Activated naive CD4-positive, alpha-beta T cell treated with anti-CD3 and anti-CD28 coated beads for 36 hours (primary cell): Measurements from ENCODE around the gene TRERF1. TPM values are rescaled to one million over a fixed set of nuclear protein-coding genes. Genes with fewer than 3 reads are reported as not detected.

Experiments
- CTCF ChIA-PET: fragments of 350-600 bp; sonication (Branson Sonifier 250); formaldehyde crosslinking; loops from one replicate; lab custom pipeline; 2021; ENCODE audit warnings: antibody characterized with exemption; lab: Charles Lee
- DNase-seq: peaks from one replicate; pipeline ENCODE4 v3.0.0-alpha.2; 2020
- H3K27ac Mint-ChIP-seq: one replicate; pipeline ENCODE4 v1.8.0; 2021; ENCODE audit warnings: mild to moderate bottlenecking, mixed read lengths
- H3K27me3 Mint-ChIP-seq: one replicate; pipeline ENCODE4 v1.8.0; 2021; ENCODE audit warnings: low read depth, mixed read lengths
- H3K36me3 Mint-ChIP-seq: one replicate; pipeline ENCODE4 v1.8.0; 2021; ENCODE audit warnings: low read depth, mixed read lengths
- H3K4me1 Mint-ChIP-seq: one replicate; pipeline ENCODE4 v1.8.0; 2021; ENCODE audit warnings: low read depth, mixed read lengths
- H3K4me3 Mint-ChIP-seq: one replicate; pipeline ENCODE4 v1.8.0; 2021; ENCODE audit warnings: mild to moderate bottlenecking, moderate library complexity, mixed read lengths
- H3K9me3 Mint-ChIP-seq: one replicate; pipeline ENCODE4 v1.8.0; 2021; ENCODE audit warnings: mixed read lengths
- intact Hi-C: fragments of 100-400 bp; cut with micrococcal nuclease; formaldehyde crosslinking; loops from one replicate; pipeline ENCODE4 v1.15.1; 2023
- total RNA-seq, 2 experiments: library from RNA; stranded (reverse); gene quantifications; one replicate each; pipeline ENCODE4 v1.2.3, GENCODE V29; 2021

The TRERF1 gene
- total RNA-seq, 2 experiments from 2014 or later: 6.7 to 6.9 TPM

DNA sequence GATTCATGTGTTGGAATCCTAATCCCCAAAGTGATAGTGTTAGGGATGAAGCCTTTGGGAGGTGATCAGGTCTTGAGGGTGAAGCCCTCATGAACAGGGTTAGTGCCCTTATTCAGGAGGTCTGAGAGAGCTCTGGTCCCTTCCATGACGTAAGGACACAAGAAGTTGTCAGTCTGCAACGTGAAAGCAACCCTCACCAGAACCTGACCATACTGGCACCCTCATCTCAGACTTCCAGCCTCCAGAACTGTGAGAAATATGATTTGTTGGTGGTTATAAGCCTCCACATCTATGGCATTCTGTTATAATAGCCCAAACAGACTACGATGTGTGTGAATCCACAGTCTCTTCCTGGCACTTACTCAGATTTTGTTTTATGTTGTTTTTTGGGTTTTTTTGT lies 90.7 kb downstream of the TRERF1 start:
- intact Hi-C loops: no loop called here
- Mint-ChIP-seq H3K9me3 (no peaks in the 10 kb centered on the region), H3K4me1 (peaks cover 31% of the 10 kb centered on the region), H3K27me3 (no peaks in the 10 kb centered on the region), H3K4me3 (no peak overlapping the region), H3K36me3 (peaks cover 8% of the 10 kb centered on the region), H3K27ac (no peak overlapping the region)
- DNase-seq: no peak
- CTCF ChIA-PET: interaction anchor here (0.8 kb wide), 1 partner anchor 63 kb away, joined by 4 read pairs; no protein-coding TSS in a partner anchor

DNA sequence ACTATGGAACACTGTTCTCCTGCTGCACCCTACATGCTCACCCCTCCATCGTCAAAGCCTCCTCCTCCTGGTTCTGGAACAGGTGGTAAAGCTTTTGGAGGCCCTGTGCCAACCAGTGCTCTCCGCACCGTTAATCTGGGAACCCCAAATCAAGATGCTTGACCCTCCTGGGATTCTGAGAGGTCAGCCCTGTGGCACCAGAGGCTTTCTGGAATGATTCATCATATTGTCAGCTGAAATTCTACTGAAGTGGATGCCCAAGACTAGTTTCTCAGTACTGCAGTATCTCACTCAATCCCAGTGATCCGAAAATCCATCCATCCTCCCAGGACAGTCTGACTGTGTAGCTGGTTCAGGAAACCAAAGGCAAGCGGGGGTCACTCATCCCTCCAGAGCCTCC lies 92.7 kb downstream of the TRERF1 start:
- CTCF ChIA-PET: interaction anchor here (0.7 to 1.8 kb wide), 4 partner anchors 10 to 188 kb away, joined by 4 to 5 read pairs (median 4); no protein-coding TSS in a partner anchor
- peak overlapping the region; percentile 43 for H3K27ac Mint-ChIP-seq
- no peaks in the 10 kb centered on the region for H3K27me3 Mint-ChIP-seq
- H3K4me3 Mint-ChIP-seq: no peak overlapping the region
- H3K4me1 Mint-ChIP-seq: peaks cover 20% of the 10 kb centered on the region
- no peaks in the 10 kb centered on the region for H3K9me3 Mint-ChIP-seq
- peaks cover 9% of the 10 kb centered on the region for H3K36me3 Mint-ChIP-seq
- DNase-seq: no peak
- intact Hi-C loops: no loop called here

DNA sequence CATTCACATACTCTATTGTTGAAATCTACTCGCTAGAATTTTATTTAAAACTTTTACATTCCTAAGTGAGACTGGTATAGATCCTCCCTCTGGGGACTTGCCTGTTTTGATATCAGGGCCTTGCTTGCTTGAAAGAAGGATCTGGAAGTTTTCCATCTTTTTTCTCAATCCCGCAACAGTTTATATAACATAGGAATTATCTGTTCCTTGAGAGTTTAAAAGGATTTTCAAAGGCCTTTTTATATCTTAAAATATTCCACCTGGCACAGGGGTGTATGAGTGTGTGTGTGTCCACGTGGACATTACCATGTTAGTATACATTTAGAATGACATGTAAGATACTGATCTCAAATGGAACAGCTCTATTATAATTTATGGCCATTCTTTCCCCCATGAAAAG lies 96.3 kb downstream of the TRERF1 start:
- H3K27me3 Mint-ChIP-seq: no peaks in the 10 kb centered on the region
- no peak overlapping the region for H3K27ac Mint-ChIP-seq
- CTCF ChIA-PET: no interaction called here
- no peak for DNase-seq
- peaks cover 23% of the 10 kb centered on the region for H3K4me1 Mint-ChIP-seq
- H3K4me3 Mint-ChIP-seq: no peak overlapping the region
- H3K36me3 Mint-ChIP-seq: peaks cover 5% of the 10 kb centered on the region
- intact Hi-C loops: no loop called here
- H3K9me3 Mint-ChIP-seq: no peaks in the 10 kb centered on the region

- intact Hi-C loops: no loop called here
- Mint-ChIP-seq H3K4me1 (peaks cover 23% of the 10 kb centered on the region), H3K27me3 (no peaks in the 10 kb centered on the region), H3K36me3 (peaks cover 5% of the 10 kb centered on the region), H3K4me3 (no peak overlapping the region), H3K27ac (no peak overlapping the region), H3K9me3 (no peaks in the 10 kb centered on the region)
- CTCF ChIA-PET: no interaction called here
- DNase-seq: no peak
These were observed 97.0 kb downstream of the TRERF1 start for GRCh38 chr6:42354702-42355101.

GRCh38 chr6:42352856-42353564 lies 98.7 kb downstream of the TRERF1 start:
- H3K9me3 Mint-ChIP-seq: no peaks in the 10 kb centered on the region
- intact Hi-C loops: no loop called here
- peaks cover 5% of the 10 kb centered on the region for H3K36me3 Mint-ChIP-seq
- CTCF ChIA-PET: interaction anchor here (1.2 kb wide), 1 partner anchor 43 kb away, joined by 3 read pairs; no protein-coding TSS in a partner anchor
- no peak for DNase-seq
- no peak overlapping the region for H3K4me3 Mint-ChIP-seq
- H3K27ac Mint-ChIP-seq: no peak overlapping the region
- H3K4me1 Mint-ChIP-seq: peaks cover 11% of the 10 kb centered on the region
- H3K27me3 Mint-ChIP-seq: no peaks in the 10 kb centered on the region

- peaks cover 3% of the 10 kb centered on the region for H3K4me1 Mint-ChIP-seq
- H3K4me3 Mint-ChIP-seq: no peak overlapping the region
- no peaks in the 10 kb centered on the region for H3K9me3 Mint-ChIP-seq
- DNase-seq: no peak
- no peaks in the 10 kb centered on the region for H3K27me3 Mint-ChIP-seq
- H3K36me3 Mint-ChIP-seq: peaks cover 2% of the 10 kb centered on the region
- no peak overlapping the region for H3K27ac Mint-ChIP-seq
- intact Hi-C loops: no loop called here
- CTCF ChIA-PET: no interaction called here
These were observed 100.8 kb downstream of the TRERF1 start for GRCh38 chr6:42350911-42351310.

DNA sequence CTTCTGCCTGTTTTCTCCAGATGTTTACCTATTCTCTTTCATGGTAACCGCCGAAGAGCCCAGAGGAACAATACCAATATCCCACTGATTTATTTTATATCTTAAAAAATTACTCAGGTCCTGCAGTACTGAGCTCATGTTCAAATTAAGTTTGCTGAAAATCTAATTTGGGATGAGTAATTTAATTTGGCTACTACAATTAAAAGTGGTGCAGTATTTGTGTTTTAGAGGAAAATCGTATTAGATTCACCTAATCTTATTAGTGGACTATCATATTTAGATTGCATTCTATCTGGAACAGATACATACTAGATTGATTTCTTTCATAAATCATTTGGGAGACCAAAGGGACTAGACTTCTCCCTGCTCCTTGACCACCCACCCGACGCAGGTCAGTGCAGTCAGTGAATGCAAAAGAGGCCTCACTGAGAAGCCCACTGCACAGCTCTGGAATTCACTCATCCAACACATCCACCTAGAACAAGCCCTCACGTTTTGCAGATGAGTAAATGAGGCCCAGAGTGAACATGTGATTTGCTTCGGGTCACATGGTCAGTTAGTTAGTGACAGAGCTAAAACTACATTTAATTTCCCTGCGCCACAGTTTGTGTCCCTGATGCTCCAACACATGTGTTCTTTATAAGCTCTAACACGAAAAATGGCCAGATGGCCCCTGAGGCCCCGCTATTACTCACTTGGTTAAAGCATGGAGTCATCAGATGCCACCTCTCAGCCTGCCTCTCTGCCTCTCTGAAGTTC lies 101.8 kb downstream of the TRERF1 start:
- CTCF ChIA-PET: interaction anchor here (1.2 kb wide), 1 partner anchor 9 kb away, joined by 4 read pairs; no protein-coding TSS in a partner anchor
- intact Hi-C loops: no loop called here

DNA sequence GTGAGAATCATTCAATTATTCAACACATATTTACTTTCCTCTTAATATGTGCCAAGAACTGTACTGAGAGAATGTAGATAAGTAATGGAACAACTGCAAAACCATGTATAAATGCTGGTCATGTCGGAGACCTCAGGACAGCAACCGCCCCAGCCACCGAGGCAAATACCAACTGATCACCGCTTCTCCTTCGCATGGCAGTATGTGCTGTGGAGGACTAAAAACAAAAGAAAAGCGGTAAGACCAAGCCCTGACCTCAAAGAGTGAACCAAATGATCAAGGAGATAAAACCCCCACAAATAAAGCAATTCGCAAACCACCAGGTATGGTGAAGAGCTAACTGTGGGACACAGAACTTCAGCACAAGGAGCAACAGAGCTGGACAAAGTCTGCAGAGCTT lies 104.3 kb downstream of the TRERF1 start:
- intact Hi-C loops: no loop called here
- no peak for DNase-seq
- H3K4me1 Mint-ChIP-seq: peaks cover 7% of the 10 kb centered on the region
- no peaks in the 10 kb centered on the region for H3K9me3 Mint-ChIP-seq
- CTCF ChIA-PET: interaction anchor here (0.9 kb wide), 1 partner anchor 205 kb away, joined by 3 read pairs; no protein-coding TSS in a partner anchor
- no peak overlapping the region for H3K27ac Mint-ChIP-seq
- peaks cover 2% of the 10 kb centered on the region for H3K36me3 Mint-ChIP-seq
- H3K4me3 Mint-ChIP-seq: no peak overlapping the region
- H3K27me3 Mint-ChIP-seq: no peaks in the 10 kb centered on the region

More for the DNA sequence above, 101.8 kb downstream of the TRERF1 start:
- peaks cover 6% of the 10 kb centered on the region for H3K4me1 Mint-ChIP-seq
- H3K27me3 Mint-ChIP-seq: no peaks in the 10 kb centered on the region
- DNase-seq: no peak
- H3K36me3 Mint-ChIP-seq: peaks cover 2% of the 10 kb centered on the region
- H3K9me3 Mint-ChIP-seq: no peaks in the 10 kb centered on the region
- H3K27ac Mint-ChIP-seq: no peak overlapping the region
- no peak overlapping the region for H3K4me3 Mint-ChIP-seq

GRCh38 chr6:42345696-42346416 lies 105.9 kb downstream of the TRERF1 start:
- Mint-ChIP-seq H3K27ac (no peak overlapping the region), H3K36me3 (peaks cover 2% of the 10 kb centered on the region), H3K4me3 (no peak overlapping the region), H3K27me3 (no peaks in the 10 kb centered on the region), H3K9me3 (no peaks in the 10 kb centered on the region), H3K4me1 (peaks cover 11% of the 10 kb centered on the region)
- CTCF ChIA-PET: interaction anchor here (0.7 kb wide), 1 partner anchor 36 kb away, joined by 3 read pairs; no protein-coding TSS in a partner anchor
- intact Hi-C loops: no loop called here
- DNase-seq: no peak

DNA sequence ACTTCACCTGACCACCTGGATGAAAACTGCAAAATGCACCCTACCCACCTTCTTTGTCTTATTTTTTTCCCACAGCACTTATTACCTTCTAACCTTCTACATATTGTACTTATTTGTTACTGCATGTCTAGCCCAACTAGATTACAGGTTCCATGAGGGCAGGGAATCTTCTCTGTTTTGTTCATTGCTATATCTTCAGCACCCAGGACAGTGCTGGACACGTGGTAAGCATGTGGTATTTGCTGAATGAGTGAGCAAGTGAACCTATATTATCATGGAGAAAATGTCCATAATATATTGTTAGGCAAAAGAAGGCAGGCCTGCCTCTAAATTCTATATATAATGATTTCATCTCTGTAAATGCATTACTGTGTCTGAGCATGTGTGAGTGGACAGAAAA lies 107.0 kb downstream of the TRERF1 start:
- no peak for DNase-seq
- Mint-ChIP-seq H3K9me3 (no peaks in the 10 kb centered on the region), H3K4me1 (peaks cover 22% of the 10 kb centered on the region), H3K4me3 (no peak overlapping the region), H3K36me3 (peaks cover 2% of the 10 kb centered on the region), H3K27ac (no peak overlapping the region), H3K27me3 (no peaks in the 10 kb centered on the region)
- intact Hi-C loops: no loop called here
- CTCF ChIA-PET: interaction anchor here (0.5 kb wide), 1 partner anchor 227 kb away, joined by 4 read pairs; no protein-coding TSS in a partner anchor

- Mint-ChIP-seq H3K27me3 (no peaks in the 10 kb centered on the region), H3K36me3 (peaks cover 2% of the 10 kb centered on the region), H3K9me3 (no peaks in the 10 kb centered on the region), H3K4me3 (no peak overlapping the region), H3K27ac (no peak overlapping the region), H3K4me1 (peaks cover 47% of the 10 kb centered on the region)
- CTCF ChIA-PET: no interaction called here
- intact Hi-C loops: loop anchor here (2.0 kb wide), 2 partner anchors 37 to 117 kb away; no protein-coding TSS in a partner anchor
- no peak for DNase-seq
These were observed 109.8 kb downstream of the TRERF1 start for GRCh38 chr6:42341771-42342553.
